GM18508 (cell line): ENCODE measurements around the gene CHFR.
A peak's percentile ranks its signal among the peaks of the same experiment; 100 is the strongest.
"Not testable (repeated sequence)": the region's sequence is repeated elsewhere in the genome, so short reads cannot be mapped to it uniquely, and the experiment has no call there.

Source experiments
- ATAC-seq: cut with Tn5 transposase; IDR thresholded peaks from one replicate; pipeline ENCODE4 v1.9.1; 2021; ENCODE audit warnings: moderate number of reproducible peaks; ENCODE audit not compliant: insufficient read depth, unreplicated experiment

CHFR gene

DNA sequence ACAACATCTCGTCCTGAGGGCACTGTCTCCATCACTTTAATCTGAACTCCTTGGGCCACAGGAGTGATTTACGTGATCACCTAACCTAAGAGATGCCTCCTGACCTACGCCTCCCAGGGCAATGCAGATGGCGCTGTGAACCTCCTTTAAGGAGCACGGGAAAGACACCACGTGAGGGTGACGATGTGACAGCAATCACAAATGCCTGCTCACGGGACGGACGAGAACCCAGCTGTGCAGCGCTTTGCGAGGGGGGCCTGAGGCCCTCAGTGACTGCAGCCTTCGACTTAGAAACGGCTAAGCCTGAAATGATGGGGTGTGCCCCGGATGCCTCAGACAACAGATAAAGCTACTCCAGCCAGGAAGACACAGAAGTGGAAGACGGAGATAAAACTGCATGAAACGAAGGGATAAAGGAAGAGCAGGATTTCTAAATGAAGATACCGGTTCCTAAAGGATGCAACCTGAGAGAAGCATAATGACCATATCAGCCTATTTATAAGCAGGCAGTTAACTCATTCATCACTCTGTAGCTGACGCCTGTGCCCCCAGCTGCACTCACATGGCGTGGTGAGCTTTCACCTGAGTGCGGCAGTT, 44.9 kb downstream of the CHFR start:
- no peak for ATAC-seq

DNA sequence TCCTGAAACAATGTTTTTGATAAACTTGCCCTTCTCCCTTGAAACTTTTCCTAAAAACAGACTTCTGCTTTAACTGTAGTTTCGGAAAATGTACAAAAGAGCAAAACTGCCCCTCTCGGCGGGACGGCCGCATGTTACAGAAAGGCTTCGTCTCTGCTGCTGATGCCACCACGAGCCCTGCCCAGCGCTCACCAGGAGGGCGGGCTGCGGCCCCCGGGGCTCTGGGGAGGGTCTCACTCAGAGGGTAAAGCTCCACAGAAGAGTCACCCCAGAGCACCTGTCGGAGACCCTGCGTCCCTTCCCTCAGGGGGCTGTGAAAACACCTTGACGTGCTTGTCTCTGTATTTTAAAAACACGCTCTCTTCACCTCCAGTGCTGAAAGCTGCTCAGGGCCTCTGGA, 46.3 kb downstream of the CHFR start:
- ATAC-seq: no peak

DNA sequence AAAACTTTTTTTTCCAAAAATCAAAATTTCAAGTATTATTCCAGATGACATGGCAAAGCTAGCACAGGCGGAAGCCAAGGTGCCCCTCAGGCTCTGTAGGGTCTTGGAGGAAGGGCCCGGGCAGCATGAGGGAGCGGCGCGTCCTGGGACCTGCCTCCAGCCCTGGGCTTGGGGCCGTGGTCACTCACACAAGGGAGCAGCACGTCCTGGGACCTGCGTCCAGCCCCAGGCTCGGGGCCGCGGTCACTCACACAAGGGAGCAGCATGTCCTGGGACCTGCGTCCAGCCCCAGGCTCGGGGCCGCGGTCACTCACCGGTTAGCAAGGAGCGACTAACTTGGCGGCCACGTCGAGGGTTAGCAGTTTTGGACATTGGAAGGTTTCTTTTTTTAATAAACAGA, 46.9 kb downstream of the CHFR start:
- ATAC-seq: no peak

DNA sequence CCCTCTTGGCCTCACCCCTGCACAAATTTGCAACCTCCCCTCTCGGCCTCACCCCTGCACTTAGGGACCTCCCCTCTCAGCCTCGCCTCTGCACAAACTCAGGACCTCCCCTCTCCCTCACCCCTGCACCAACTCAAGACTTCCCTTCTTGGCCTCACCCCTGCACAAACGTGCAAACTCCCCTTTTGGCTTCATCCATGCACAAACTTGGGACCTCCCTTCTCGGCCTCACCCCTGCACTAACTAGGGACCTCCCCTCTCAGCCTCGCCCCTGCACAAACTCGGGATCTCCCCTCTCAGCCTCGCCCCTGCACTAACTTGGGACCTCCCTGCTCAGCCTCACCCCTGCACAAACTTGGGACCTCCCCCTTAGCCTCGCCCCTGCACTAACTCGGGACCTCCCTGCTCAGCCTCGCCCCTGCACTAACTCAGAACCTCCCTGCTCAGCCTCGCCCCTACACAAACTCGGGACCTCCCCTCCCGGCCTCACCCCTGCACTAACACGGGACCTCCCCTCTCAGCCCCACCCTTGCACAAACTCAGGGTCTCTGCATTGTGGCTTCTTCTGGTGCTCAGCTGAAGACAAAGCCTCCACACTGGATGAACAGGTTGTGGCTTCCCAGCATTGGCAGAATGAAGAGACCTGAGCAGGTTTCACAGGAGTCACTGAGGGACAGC, 47.7 kb downstream of the CHFR start:
- no peak for ATAC-seq

DNA sequence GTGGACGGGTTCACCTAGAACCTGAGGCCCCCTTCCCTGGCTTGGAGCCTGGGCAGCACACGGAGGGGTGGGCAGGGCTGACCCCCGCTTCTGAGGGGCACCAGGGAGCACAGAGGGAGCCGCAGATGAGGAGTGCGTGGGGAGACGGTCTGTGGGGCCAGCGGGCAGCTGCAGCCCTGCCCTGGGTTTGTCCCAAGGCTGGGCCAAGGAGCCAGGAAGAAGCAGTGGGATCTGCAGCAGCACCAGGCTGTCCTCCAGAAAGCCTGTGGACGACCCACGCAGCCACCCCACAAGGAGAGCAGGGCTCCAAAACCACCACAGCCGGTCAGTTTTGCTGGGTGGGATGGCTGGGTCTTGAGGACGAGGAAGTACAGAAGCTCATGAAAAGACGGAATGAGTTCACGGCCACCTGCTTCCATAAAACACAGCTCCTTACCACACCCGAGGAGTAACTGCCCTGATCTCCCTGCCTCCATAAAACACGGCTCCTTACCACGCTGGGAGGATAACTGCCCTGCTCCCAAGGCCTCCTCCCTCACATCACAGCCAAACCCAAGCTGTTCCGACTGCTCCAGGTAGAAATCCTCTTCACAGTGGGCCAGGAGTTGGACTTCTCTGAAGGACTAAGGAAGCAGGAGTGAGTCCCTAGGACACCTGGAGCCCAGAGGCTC, 48.9 kb downstream of the CHFR start:
- no peak for ATAC-seq

DNA sequence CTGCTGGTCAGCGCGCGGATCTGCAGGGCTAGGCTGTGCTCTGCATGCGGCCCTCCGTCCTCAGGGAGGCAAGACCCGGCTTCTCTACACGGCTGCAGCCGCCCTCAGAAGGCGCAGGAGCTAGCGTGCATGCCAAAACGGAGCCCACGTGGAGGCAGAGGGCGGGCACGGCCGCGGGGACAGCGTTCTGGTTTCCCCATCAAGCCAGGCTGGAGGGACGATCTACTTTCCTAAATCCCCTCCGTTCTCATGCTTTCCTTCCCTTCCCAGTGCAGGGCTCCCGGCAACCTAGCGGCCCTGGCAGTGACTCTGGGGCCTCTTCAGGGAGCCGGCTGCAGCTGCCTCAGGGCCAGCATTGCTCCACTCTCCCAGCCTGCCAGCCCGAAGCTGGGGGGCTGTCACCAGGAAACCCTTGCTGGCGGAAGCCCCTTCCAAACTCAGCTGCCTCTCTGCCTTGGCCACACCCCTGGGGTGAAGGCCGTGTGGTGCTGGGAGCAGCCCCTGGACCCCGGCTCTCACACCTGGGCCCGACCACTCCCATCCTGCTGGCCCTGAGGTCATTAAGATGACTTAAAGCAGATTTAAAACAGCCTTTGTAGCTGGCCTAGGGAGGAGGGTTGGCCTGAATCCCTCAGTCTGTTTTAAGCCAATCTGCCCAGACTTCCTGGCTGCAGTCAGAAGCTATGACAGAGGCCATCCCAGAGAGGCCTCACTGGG, 49.6 kb downstream of the CHFR start:
- no peak for ATAC-seq

DNA sequence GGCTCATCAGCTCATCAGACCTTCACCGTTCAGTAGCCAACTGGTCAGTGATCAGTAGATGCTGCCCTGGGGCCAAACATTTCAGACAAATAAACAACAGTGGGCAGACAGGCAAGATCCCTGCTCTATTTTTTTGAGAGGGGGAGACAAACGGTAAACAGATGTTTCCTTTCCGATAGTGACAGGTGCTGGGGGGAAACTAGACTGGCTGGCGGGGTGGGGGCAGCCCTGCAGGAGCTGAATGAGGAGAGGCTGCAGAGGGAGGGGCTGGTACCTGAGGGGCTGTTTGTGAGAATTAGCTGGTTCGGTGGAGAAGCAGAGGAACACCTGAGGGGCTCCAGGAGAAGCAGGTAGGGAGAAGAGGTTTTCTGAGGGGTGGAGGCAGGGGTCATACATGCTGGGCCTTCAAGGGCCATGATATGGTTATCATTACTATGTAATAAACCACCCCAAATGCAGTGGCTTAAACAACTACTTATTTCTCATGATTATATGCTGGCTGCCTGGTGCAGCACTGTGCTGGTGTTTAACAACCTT, 50.5 kb downstream of the CHFR start:
- no peak for ATAC-seq

DNA sequence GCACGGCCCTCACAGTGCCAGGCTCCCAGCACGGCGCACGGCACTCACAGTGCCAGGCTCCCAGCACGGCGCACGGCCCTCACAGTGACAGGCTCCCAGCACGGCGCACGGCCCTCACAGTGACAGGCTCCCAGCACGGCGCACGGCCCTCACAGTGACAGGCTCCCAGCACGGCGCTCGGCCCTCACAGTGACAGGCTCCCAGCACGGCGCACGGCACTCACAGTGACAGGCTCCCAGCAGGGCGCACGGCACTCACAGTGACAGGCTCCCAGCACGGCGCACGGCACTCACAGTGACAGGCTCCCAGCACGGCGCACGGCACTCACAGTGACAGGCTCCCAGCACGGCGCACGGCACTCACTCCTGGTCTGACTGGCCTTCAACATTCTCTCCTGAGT, 51.2 kb downstream of the CHFR start:
- ATAC-seq: not testable (repeated sequence)

DNA sequence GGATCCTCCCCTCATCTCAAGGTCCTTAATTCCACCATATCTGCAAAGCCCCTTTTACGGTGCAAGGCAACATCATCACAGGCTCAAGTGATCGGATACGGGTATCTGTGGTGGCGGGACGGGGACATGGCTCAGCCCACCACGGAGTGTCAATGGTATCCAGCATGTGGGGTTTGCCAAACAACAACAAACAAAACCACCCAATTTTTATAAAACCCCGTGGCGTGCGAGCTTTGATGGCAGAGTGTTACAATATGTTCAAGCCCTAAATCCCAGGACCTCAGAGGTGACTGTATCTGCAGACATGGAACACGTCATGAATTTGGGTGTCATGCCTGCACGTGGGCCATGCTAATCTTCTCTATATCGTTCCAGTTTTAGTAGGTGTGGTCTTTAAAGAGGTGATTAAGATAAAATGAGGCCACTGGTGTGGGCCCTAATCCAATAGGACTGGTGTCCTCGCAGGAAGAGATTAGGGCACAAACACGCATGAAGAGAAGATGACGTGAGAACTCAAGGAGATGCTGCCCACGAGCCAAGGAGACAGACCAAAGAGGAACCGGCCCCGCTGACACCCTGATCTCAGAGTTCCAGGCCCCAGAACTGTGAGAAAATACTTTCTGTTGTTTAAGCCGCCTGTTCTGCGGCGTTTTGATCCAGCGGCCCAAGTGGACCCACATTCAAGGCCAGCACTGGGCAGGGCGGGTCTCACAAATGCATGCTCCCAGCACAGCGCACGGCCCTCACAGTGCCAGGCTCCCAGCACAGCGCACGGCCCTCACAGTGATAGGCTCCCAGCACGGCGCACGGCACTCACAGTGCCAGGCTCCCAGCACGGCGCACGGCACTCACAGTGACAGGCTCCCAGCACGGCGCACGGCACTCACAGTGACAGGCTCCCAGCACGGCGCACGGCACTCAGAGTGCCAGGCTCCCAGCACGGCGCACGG, 52.1 kb downstream of the CHFR start:
- no peak for ATAC-seq

DNA sequence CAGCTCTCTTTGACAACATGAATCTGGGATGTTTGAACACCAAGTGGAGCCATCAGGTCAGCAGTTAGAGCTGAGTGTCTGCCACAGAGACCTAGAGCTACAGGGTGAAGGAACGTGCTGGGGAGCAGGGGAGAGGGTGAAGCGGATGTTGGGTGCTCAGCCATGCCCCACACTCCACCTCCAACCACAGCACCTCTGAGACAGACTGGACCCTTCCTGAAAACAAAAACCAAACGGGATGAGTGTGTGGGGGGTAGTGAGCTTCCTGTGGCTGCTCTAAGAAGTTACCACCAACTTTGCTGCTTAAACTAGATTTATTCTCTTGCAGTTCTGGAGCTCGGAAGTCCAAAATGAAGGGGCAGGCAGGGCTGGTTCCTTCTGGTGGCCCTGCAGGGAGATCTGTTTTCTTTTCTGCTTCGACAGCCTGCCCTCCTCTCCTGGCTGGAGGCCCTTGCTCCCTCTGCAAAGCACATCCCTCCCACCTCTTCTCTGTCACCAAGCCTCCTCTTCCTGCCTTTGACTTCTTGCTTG, 53.2 kb downstream of the CHFR start:
- no peak for ATAC-seq

DNA sequence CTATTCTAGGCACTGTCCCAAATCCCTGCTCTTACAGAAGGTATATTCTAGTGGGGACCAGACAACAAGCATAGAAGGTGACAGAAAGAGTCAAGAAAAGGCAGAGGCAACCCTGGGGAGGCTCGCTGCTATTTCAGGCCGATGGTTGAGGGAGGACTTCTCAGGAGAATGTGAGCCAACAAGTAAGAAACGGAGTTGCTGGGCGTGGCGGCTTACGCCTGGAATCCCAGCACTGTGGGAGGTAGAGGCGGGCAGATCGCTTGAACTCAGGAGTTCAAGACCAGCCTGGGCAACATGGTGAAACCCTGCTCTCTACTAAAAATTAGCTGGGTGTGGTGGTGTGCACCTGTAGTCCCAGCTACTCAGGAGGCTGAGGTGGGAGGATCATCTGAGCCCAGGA, 54.1 kb downstream of the CHFR start:
- no peak for ATAC-seq

DNA sequence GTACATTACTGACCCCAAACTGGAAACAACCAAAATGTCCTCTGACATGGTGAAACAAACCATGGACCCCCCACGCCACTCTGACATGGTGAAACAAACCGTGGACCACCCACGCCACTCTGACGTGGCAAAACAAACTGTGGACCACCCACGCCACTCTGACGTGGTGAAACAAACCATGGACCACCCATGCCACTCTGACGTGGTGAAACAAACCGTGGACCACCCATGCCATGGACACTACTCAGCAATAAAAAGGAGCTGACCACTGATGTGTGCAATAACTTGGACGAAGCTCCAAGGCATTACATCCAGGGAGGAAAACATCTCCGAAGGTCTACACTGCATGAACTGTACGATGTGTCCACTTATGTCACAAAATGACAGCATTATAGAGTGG, 55.6 kb downstream of the CHFR start:
- no peak for ATAC-seq

DNA sequence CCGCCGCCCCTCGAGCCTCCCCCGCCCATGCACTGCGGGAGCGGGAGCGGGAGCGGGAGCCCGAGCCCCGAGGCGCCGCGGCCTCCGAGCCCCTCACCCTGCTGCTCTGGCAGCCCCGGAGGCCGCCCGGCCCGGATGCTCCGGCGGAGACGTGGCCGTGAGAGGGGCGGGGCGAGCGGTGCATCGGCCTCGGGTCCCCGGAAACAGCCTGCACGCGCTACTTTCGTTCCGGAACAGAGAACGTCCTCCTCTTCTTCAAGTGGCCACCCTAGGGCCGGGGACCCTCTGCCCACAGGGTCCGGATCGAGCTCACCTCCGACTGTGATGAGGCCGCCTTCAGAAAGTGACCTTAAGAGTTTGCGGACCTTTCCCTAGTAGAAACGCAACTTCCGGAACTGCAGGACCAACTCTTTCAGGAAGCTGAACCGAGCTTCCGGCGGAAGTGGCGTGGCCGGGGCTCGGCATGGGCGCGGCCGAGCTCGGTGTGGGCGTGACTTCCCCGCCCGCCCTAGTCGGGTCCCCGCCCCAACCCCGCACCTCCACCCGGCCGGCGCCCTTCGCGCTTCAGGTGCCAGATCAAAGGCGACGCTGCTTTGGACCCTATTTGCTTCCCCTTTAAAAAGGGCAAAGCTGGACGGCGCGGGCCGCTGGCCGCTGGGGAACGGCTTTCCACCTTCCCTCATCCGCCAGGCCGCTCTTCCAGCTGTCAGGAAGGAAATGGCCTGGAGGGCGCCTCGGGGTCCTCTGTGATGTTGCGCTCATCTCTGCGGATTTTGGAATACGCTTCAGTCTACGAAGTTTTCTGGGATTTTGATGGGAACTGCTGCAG, 58.5 kb downstream of the CHFR start, which contains the start of gene GOLGA3:
Gene GOLGA3, minus strand, starts transcription at position 164 of the 829 bp plus-strand sequence. CDS start 6,741 bp downstream, outside the sequence.
- peak; percentile 49 for ATAC-seq

DNA sequence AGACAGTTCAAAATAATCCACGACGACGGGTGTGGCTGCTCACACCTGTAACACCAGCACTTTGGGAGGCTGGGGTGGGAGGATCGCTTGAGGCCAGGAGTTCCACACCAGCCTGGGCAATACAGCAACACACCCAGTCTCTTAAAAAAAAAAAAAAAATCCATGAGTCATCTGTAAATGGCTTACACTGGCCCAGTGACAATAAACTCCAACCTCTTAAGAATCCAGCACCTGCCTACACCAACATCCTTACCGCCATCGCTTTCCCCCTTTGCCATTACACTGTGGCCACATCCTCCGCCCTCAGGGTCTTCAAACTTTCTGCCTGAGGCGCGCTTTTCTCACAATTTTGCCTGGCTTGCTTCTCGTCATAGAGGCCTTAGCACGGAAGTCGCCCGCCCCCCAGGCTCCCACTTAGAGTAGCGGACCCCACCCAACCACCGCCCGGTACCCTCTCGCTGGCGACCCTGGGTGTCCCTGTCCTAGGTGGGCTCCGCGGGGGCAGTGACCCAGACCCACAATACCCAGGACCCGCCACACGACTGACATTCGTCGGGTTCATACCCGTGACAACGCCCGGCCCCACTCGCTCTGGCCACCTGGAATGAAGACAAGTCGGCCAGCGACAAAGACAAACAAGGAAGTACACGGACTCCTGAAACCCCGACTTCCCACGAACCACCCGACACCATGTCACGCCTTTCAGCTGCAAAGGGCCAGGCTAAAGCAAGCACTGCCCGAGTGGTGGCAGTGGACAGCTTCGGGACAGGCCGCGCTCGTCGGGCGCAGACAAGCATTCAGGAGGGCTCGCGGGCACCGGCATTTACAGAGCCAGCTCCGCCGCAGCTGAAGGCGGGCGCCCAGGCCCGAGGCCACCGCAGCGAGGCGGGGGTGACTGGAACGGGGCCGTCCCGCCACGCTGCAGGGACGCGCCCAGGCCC, 59.4 kb downstream of the CHFR start:
- ATAC-seq: no peak

DNA sequence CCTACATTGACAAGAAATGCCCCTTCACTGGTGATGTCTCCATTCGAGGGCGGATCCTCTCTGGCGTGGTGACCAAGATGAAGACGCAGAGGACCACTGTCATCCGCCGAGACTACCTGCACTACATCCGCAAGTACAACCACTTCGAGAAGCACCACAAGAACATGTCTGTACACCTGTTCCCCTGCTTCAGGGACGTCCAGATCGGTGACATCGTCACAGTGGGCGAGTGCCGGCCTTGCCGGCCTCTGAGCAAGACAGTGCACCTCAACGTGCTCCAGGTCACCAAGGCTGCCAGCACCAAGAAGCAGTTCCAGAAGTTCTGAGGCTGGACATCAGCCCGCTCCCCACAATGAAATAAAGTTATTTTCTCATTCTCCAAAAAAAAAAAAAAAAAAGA, 61.5 kb downstream of the CHFR start:
- ATAC-seq: no peak

DNA sequence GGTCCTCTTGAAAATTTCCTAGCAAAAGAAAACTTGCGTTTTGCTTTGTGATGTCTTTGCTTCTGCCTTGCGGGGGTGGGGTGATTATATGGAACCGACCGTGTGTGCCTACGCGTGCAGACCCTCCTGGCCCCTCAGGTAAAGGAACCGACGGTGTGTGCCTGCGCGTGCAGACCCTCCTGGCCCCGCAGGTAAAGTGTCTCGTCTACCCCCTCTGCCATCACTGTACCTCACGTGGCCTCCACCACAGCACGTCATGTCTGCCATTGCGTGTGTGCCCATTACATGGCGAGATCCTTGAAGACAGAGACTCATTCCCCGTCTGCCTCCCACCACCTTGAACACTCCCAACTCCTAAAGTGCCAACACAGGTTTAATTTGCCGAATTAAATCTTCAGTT, 62.3 kb downstream of the CHFR start:
- no peak for ATAC-seq

DNA sequence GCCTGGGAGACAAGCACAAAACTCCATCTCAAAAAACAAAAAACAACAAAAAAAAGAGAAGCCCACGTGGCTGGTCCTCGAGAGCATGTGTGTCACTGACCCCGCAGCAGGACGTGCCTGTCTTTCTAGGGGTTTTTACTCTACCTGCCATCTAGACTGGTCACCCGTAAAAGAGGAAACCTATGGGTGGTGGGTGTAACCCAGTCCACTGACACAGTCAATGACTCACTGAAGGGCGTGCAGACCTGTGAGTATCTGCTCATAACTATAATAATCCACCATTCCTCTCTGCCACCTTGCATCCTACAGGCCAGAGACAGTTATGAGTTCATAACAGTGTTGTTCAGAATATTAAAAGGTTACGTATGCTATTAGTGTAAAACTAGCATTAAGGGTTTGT, 63.4 kb downstream of the CHFR start:
- ATAC-seq: no peak

DNA sequence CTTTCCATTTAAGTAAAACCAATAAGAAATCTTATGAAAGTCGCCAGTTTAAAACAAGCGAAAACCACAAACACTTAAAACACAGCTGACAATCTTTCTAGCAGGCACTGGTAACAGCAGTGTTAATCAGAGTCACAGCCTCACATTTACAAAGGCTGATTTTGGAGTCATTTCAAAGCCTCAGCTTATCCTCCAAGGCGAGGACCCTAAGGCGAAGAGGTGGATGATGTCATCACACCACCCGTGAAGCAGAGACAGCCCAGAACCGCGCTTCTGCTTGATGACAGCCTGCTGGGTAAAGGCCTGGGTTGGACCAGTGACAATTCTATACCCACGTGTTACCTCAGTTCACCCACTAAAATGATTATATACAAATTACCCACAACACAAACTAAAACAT, 68.8 kb downstream of the CHFR start:
- no peak for ATAC-seq
